ENCODE measurements around the gene CDC42SE2.
"Not testable (repeated sequence)": the region's sequence is repeated elsewhere in the genome, so short reads cannot be mapped to it uniquely, and the experiment has no call there.

The CDC42SE2 gene

GRCh38 chr5:131366428-131366827 lies 102.6 kb downstream of the CDC42SE2 start:
- DNase-seq (ENCODE audit: low read depth in 3 of 3), result no peak

- no peak for DNase-seq (ENCODE audit: low read depth in 3 of 3)
These were observed 103.5 kb downstream of the CDC42SE2 start for GRCh38 chr5:131367219-131367860.

- DNase-seq (ENCODE audit: low read depth in 3 of 3), result no peak
These were observed 105.0 kb downstream of the CDC42SE2 start for GRCh38 chr5:131368866-131369265.

GRCh38 chr5:131369558-131369957 lies 105.7 kb downstream of the CDC42SE2 start:
- DNase-seq (ENCODE audit: low read depth in 3 of 3), result no peak

- DNase-seq (ENCODE audit: low read depth in 3 of 3), result no peak
These were observed 108.0 kb downstream of the CDC42SE2 start for GRCh38 chr5:131371835-131372234.

GRCh38 chr5:131373265-131373664 lies 109.4 kb downstream of the CDC42SE2 start:
- no peak for DNase-seq (ENCODE audit: low read depth in 3 of 3)

GRCh38 chr5:131375351-131375750 lies 111.5 kb downstream of the CDC42SE2 start:
- no peak for DNase-seq (ENCODE audit: low read depth in 3 of 3)

- DNase-seq (ENCODE audit: low read depth in 3 of 3), result no peak
These were observed 113.5 kb downstream of the CDC42SE2 start for GRCh38 chr5:131377346-131377745.

- DNase-seq (ENCODE audit: low read depth in 3 of 3), result no peak
These were observed 114.0 kb downstream of the CDC42SE2 start for GRCh38 chr5:131377785-131378325.

GRCh38 chr5:131378721-131379541 lies 115.1 kb downstream of the CDC42SE2 start:
- DNase-seq (ENCODE audit: low read depth in 3 of 3), result no peak

GRCh38 chr5:131379723-131380122 lies 115.9 kb downstream of the CDC42SE2 start:
- DNase-seq (ENCODE audit: low read depth in 3 of 3), result peak; percentile 44 to 67 (median 59)

- DNase-seq (ENCODE audit: low read depth in 3 of 3), result not testable (repeated sequence)
These were observed 116.4 kb downstream of the CDC42SE2 start for GRCh38 chr5:131380238-131380637.

GRCh38 chr5:131381021-131381420 lies 117.2 kb downstream of the CDC42SE2 start:
- no peak for DNase-seq (ENCODE audit: low read depth in 3 of 3)

GRCh38 chr5:131381777-131382176 lies 117.9 kb downstream of the CDC42SE2 start:
- no peak for DNase-seq (ENCODE audit: low read depth in 3 of 3)

- no peak for DNase-seq (ENCODE audit: low read depth in 3 of 3)
These were observed 118.8 kb downstream of the CDC42SE2 start for GRCh38 chr5:131382407-131383395.

- DNase-seq (ENCODE audit: low read depth in 3 of 3), result no peak
These were observed 120.3 kb downstream of the CDC42SE2 start for GRCh38 chr5:131384173-131384572.

GRCh38 chr5:131384616-131385214 lies 120.9 kb downstream of the CDC42SE2 start:
- DNase-seq (ENCODE audit: low read depth in 3 of 3), result peak in 1 of 3 experiments; percentile 35

- no peak for DNase-seq (ENCODE audit: low read depth in 3 of 3)
These were observed 122.3 kb downstream of the CDC42SE2 start for GRCh38 chr5:131386124-131386523.

- DNase-seq (ENCODE audit: low read depth in 3 of 3), result no peak
These were observed 122.9 kb downstream of the CDC42SE2 start for GRCh38 chr5:131386779-131387178.

- DNase-seq (ENCODE audit: low read depth in 3 of 3), result no peak
These were observed 123.4 kb downstream of the CDC42SE2 start for GRCh38 chr5:131387255-131387654.

Measured in stimulated activated CD4-positive, alpha-beta T cell treated with anti-CD3 and anti-CD28 coated beads, TNF-alpha, amount 100 ng/mL, for 4 hours (primary cell).